ENCODE results near the gene ZNF331. TPM values are rescaled to one million over a fixed set of nuclear protein-coding genes. Genes with fewer than 3 reads are reported as not detected.

ZNF331 gene
- total and polyA plus RNA-seq, 4 experiments from 2014 or later: 27.9 to 58.3 (median 46.2) TPM

DNA sequence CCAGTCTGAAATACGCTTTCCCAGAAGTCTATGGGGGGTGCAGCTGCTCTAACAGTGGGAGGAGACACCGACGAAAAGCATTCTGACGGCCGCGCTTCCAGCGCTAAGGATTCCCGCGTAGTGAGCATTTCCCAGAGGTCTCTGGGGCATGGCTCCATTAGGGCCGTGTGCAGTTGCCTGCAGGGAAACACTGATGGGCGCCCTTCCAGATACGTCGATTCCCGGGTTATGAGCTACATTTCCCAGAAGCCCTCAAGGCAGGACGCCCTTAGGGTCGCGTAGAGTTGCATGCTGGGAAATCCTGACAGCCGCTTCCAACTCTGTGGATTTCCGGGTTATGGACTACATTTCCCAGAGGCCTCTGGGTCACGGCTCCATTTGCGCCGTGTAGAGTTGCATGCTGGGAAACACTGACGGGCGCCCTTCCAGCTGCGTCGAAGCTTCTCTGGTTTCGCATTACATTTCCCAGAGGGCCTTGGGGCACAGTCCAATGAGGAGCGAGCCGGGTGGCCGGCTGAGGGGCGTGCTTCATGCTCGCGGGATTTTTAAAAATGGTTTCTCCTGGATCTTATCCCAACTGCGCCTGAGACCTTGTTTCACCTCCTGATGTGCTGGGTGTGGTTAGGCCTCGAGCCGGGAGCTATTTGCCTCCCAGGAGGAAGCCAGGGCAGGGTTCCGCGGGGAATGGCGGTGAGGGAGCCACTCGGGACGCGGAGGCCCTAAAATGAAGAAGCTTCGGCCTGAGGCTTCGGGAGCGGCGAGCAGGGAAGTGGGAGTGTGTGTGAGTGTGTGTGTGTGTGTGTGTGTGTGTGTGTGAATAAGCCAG lies 17.2 kb upstream of the ZNF331 start:
- Histone ChIP-seq H3K27me3 (ENCODE audit: insufficient read depth, low read length) (no peaks in the 10 kb centered on the region), H3K27ac (ENCODE audit: low read depth, low read length) (peak overlapping the region; percentile 58), H3K36me3 (ENCODE audit: insufficient read depth, low read length) (no peaks in the 10 kb centered on the region), H3K4me1 (ENCODE audit: insufficient read depth, low read length) (peaks cover 12% of the 10 kb centered on the region), H3K4me3 (ENCODE audit: low read length in 2 of 2) (peak overlapping the region; percentile 53 to 79), H3K9me3 (ENCODE audit: control insufficient read depth in 1 of 2, low read length in 2 of 2) (peaks cover 0 to 5% of the 10 kb centered on the region in 2 donors)
- peak; percentile 84 to 93 (median 91) for DNase-seq
- peak overlapping the region; percentile 90 to 98 (median 93) for H3K27ac Mint-ChIP-seq
- H3K4me1 Mint-ChIP-seq: peaks cover 15 to 21% (median 16%) of the 10 kb centered on the region in 4 donors
- H3K36me3 Mint-ChIP-seq: peaks cover 20 to 32% of the 10 kb centered on the region in 2 donors
- no peaks in the 10 kb centered on the region for H3K27me3 Mint-ChIP-seq
- ChIA-PET POLR2A (ENCODE audit: partially characterized antibody) (interaction anchor here (0.7 to 2.3 kb wide), 12 partner anchors 11 to 1817 kb away, joined by 3 to 25 read pairs (median 3); partner anchors contain the start of genes PPP2R1A, ZNF331, ZNF432 and ZNF665), CTCF (ENCODE audit: partially characterized antibody) (interaction anchor here (1.2 kb wide), 1 partner anchor 9 kb away, joined by 3 read pairs; no protein-coding TSS in a partner anchor)
- H3K9me3 Mint-ChIP-seq: peaks cover 2 to 48% (median 26%) of the 10 kb centered on the region in 8 donors
- intact Hi-C loops (cut with micrococcal nuclease): loop anchor here (1.0 to 10.0 kb wide), 8 partner anchors 18 to 1513 kb away; partner anchors contain the start of genes PRPF31, TFPT, ZNF331 and ZNF615
- peak overlapping the region; percentile 90 to 100 (median 98) for H3K4me3 Mint-ChIP-seq

GRCh38 chr19:53521373-53522202 lies 16.4 kb upstream of the ZNF331 start:
- Mint-ChIP-seq H3K27me3 (no peaks in the 10 kb centered on the region), H3K4me1 (peaks cover 15 to 21% (median 16%) of the 10 kb centered on the region in 4 donors), H3K4me3 (peak overlapping the region; percentile 90 to 100 (median 98)), H3K9me3 (peaks cover 2 to 54% (median 32%) of the 10 kb centered on the region in 8 donors), H3K27ac (peak overlapping the region; percentile 90 to 98 (median 93)), H3K36me3 (peaks cover 25 to 37% of the 10 kb centered on the region in 2 donors)
- H3K4me1 ChIP-seq (ENCODE audit: insufficient read depth, low read length): peaks cover 12% of the 10 kb centered on the region
- peaks cover 0 to 9% of the 10 kb centered on the region in 2 donors for H3K9me3 ChIP-seq (ENCODE audit: control insufficient read depth in 1 of 2, low read length in 2 of 2)
- DNase-seq: peak in 1 of 5 donors; percentile 42
- no peaks in the 10 kb centered on the region for H3K36me3 ChIP-seq (ENCODE audit: insufficient read depth, low read length)
- ChIA-PET POLR2A (ENCODE audit: partially characterized antibody) (interaction anchor here (0.7 to 2.3 kb wide), 7 partner anchors 10 to 1473 kb away, joined by 3 to 25 read pairs (median 4); partner anchors contain the start of genes ZNF331, ZNF432, ZNF665 and ZNF765), CTCF (ENCODE audit: partially characterized antibody) (interaction anchor here (1.2 kb wide), 1 partner anchor 9 kb away, joined by 3 read pairs; no protein-coding TSS in a partner anchor)
- H3K27me3 ChIP-seq (ENCODE audit: insufficient read depth, low read length): no peaks in the 10 kb centered on the region
- H3K27ac ChIP-seq (ENCODE audit: low read depth, low read length): peak overlapping the region; percentile 58
- H3K4me3 ChIP-seq (ENCODE audit: low read length in 2 of 2): peak overlapping the region; percentile 53 to 79
- intact Hi-C loops (cut with micrococcal nuclease): loop anchor here (2.0 to 10.0 kb wide), 5 partner anchors 55 to 1514 kb away; partner anchors contain the start of genes PRPF31, TFPT, ZNF615 and ZNF761

DNA sequence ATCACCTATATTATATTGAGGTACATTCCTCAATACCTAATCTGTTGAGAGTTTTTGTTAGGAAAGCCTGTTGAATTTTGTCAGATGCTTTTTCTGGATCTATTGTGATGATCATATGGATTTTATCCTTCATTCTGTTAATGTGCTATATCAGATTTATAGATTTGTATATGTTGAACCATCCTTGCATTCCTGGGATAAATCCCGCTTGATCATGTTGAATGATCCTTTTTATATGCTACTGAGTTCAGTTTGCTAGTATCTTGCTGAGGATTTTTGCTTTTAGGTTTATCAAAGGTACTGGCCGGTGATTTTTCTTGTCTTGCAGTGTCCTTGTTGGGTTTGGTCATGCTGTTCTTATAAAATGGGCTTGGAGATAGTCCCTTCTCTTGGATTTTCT lies 12.0 kb upstream of the ZNF331 start:
- no peaks in the 10 kb centered on the region for H3K36me3 ChIP-seq (ENCODE audit: insufficient read depth, low read length)
- H3K27me3 Mint-ChIP-seq: no peaks in the 10 kb centered on the region
- H3K27me3 ChIP-seq (ENCODE audit: insufficient read depth, low read length): no peaks in the 10 kb centered on the region
- intact Hi-C loops (cut with micrococcal nuclease): loop anchor here (10.0 kb wide), 2 partner anchors 191 to 589 kb away; partner anchors contain the start of genes PRPF31, TFPT and ZNF845
- peaks cover 7% of the 10 kb centered on the region for H3K4me1 ChIP-seq (ENCODE audit: insufficient read depth, low read length)
- peaks cover 9 to 15% (median 10%) of the 10 kb centered on the region in 4 donors for H3K4me1 Mint-ChIP-seq
- H3K27ac ChIP-seq (ENCODE audit: low read depth, low read length): no peak overlapping the region
- DNase-seq: no peak
- H3K27ac Mint-ChIP-seq: no peak overlapping the region
- CTCF ChIA-PET (ENCODE audit: partially characterized antibody): no interaction called here
- peaks cover 3 to 40% (median 21%) of the 10 kb centered on the region in 8 donors for H3K9me3 Mint-ChIP-seq
- POLR2A ChIA-PET (ENCODE audit: partially characterized antibody): no interaction called here
- H3K36me3 Mint-ChIP-seq: peaks cover 48 to 51% of the 10 kb centered on the region in 2 donors
- no peak overlapping the region for H3K4me3 Mint-ChIP-seq
- no peak overlapping the region for H3K4me3 ChIP-seq (ENCODE audit: low read length in 2 of 2)
- peaks cover 0 to 9% of the 10 kb centered on the region in 2 donors for H3K9me3 ChIP-seq (ENCODE audit: control insufficient read depth in 1 of 2, low read length in 2 of 2)

DNA sequence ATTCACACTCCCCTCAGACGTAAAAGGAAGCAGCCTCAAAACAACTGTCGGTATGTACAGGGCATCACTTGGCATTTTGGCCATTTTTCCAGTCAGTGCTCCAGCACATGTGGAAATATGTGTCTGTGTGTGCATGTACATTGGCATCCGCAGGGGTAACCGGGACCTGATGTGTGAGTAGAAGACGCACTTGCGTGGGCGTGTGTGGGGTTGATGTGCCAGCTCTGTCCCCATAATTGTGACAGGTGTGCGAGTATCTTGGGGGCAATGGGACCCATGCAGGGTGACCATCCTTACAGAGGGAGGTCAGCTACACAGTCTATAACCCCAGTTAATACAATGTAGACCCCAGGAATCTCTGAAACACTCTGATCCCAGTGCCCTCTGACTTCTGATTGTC lies 7.3 kb upstream of the ZNF331 start:
- Histone ChIP-seq H3K9me3 (ENCODE audit: control insufficient read depth in 1 of 2, low read length in 2 of 2) (peaks cover 0 to 6% of the 10 kb centered on the region in 2 donors), H3K4me1 (ENCODE audit: insufficient read depth, low read length) (no peaks in the 10 kb centered on the region), H3K27ac (ENCODE audit: low read depth, low read length) (no peak overlapping the region), H3K27me3 (ENCODE audit: insufficient read depth, low read length) (no peaks in the 10 kb centered on the region), H3K36me3 (ENCODE audit: insufficient read depth, low read length) (no peaks in the 10 kb centered on the region), H3K4me3 (ENCODE audit: low read length in 2 of 2) (no peak overlapping the region)
- H3K4me3 Mint-ChIP-seq: no peak overlapping the region
- DNase-seq: no peak
- intact Hi-C loops (cut with micrococcal nuclease): no loop called here
- peaks cover 34 to 44% of the 10 kb centered on the region in 2 donors for H3K36me3 Mint-ChIP-seq
- no peak overlapping the region for H3K27ac Mint-ChIP-seq
- H3K4me1 Mint-ChIP-seq: no peaks in the 10 kb centered on the region
- H3K9me3 Mint-ChIP-seq: peaks cover 3 to 43% (median 20%) of the 10 kb centered on the region in 8 donors
- ChIA-PET CTCF (ENCODE audit: partially characterized antibody) (no interaction called here), POLR2A (ENCODE audit: partially characterized antibody) (interaction anchor here (1.4 kb wide), 1 partner anchor 10 kb away, joined by 3 read pairs; no protein-coding TSS in a partner anchor)
- H3K27me3 Mint-ChIP-seq: no peaks in the 10 kb centered on the region

DNA sequence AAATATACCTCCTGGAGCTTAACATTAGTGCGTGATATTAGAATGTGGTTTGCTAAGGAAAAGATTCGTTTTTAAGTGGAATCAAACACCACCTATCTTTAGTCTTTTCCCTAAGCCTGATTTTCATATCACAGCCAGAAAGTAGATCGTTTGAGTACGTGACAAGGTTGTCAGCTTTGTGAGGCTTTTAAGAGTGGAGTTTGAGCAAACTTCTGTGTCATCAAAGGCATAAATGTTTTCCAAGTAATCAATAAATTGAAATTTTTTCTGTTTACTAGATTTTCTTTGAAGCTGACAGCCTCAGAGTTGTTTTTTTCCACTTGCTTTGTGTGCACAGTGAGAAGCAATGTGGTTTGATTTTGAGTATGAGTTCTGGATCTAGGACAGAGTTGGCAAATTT lies 6.5 kb upstream of the ZNF331 start:
- no peak overlapping the region for H3K4me3 Mint-ChIP-seq
- Histone ChIP-seq H3K4me1 (ENCODE audit: insufficient read depth, low read length) (no peaks in the 10 kb centered on the region), H3K4me3 (ENCODE audit: low read length in 2 of 2) (no peak overlapping the region), H3K27me3 (ENCODE audit: insufficient read depth, low read length) (no peaks in the 10 kb centered on the region), H3K36me3 (ENCODE audit: insufficient read depth, low read length) (no peaks in the 10 kb centered on the region), H3K27ac (ENCODE audit: low read depth, low read length) (no peak overlapping the region), H3K9me3 (ENCODE audit: control insufficient read depth in 1 of 2, low read length in 2 of 2) (no peaks in the 10 kb centered on the region)
- H3K36me3 Mint-ChIP-seq: peaks cover 28 to 45% of the 10 kb centered on the region in 2 donors
- peaks cover 0 to 6% (median 0%) of the 10 kb centered on the region in 4 donors for H3K4me1 Mint-ChIP-seq
- no peak for DNase-seq
- H3K27me3 Mint-ChIP-seq: no peaks in the 10 kb centered on the region
- ChIA-PET POLR2A (ENCODE audit: partially characterized antibody) (interaction anchor here (1.4 kb wide), 1 partner anchor 11 kb away, joined by 3 read pairs; no protein-coding TSS in a partner anchor), CTCF (ENCODE audit: partially characterized antibody) (no interaction called here)
- intact Hi-C loops (cut with micrococcal nuclease): no loop called here
- H3K27ac Mint-ChIP-seq: no peak overlapping the region
- peaks cover 3 to 43% (median 15%) of the 10 kb centered on the region in 8 donors for H3K9me3 Mint-ChIP-seq

- H3K4me3 ChIP-seq (ENCODE audit: low read length in 2 of 2): no peak overlapping the region
- no peaks in the 10 kb centered on the region for H3K27me3 Mint-ChIP-seq
- CTCF ChIA-PET (ENCODE audit: partially characterized antibody): no interaction called here
- H3K9me3 ChIP-seq (ENCODE audit: control insufficient read depth in 1 of 2, low read length in 2 of 2): no peaks in the 10 kb centered on the region
- DNase-seq: no peak
- H3K4me1 Mint-ChIP-seq: peaks cover 0 to 13% (median 0%) of the 10 kb centered on the region in 4 donors
- POLR2A ChIA-PET (ENCODE audit: partially characterized antibody): no interaction called here
- H3K4me3 Mint-ChIP-seq: no peak overlapping the region
- peaks cover 29 to 42% of the 10 kb centered on the region in 2 donors for H3K36me3 Mint-ChIP-seq
- peaks cover 6% of the 10 kb centered on the region for H3K4me1 ChIP-seq (ENCODE audit: insufficient read depth, low read length)
- no peak overlapping the region for H3K27ac ChIP-seq (ENCODE audit: low read depth, low read length)
- no peaks in the 10 kb centered on the region for H3K36me3 ChIP-seq (ENCODE audit: insufficient read depth, low read length)
- H3K27ac Mint-ChIP-seq: no peak overlapping the region
- H3K27me3 ChIP-seq (ENCODE audit: insufficient read depth, low read length): no peaks in the 10 kb centered on the region
- intact Hi-C loops (cut with micrococcal nuclease): no loop called here
- H3K9me3 Mint-ChIP-seq: peaks cover 3 to 41% (median 12%) of the 10 kb centered on the region in 8 donors
These were observed 5.6 kb upstream of the ZNF331 start for GRCh38 chr19:53532362-53532761.

Measured in CD4-positive, alpha-beta memory T cell (primary cell).